Measurements from ENCODE around the gene ZNF234. TPM values are rescaled to one million over a fixed set of nuclear protein-coding genes. Genes with fewer than 3 reads are reported as not detected.
"Not testable (repeated sequence)": the region's sequence is repeated elsewhere in the genome, so short reads cannot be mapped to it uniquely, and the experiment has no call there.

ZNF234 gene
- total RNA-seq, 2 donors from 2014 or later = 6.0 TPM

- peak within 1 kb of the TSS; percentile 83 to 86 for H3K27ac ChIP-seq
- H3K27me3 ChIP-seq = no peaks in the 10 kb centered on the region
- peaks cover 24% of the 10 kb centered on the region for H3K36me3 ChIP-seq
- peaks cover 0 to 24% of the 10 kb centered on the region in 2 donors for H3K4me1 ChIP-seq
- H3K4me3 ChIP-seq = peak within 1 kb of the TSS; percentile 75 to 76
- peak; percentile 95 for DNase-seq (ENCODE audit: low spot score)
- peaks cover 0 to 20% of the 10 kb centered on the region in 2 donors for H3K9me3 ChIP-seq
- TF ChIP-seq, protein P1, sequence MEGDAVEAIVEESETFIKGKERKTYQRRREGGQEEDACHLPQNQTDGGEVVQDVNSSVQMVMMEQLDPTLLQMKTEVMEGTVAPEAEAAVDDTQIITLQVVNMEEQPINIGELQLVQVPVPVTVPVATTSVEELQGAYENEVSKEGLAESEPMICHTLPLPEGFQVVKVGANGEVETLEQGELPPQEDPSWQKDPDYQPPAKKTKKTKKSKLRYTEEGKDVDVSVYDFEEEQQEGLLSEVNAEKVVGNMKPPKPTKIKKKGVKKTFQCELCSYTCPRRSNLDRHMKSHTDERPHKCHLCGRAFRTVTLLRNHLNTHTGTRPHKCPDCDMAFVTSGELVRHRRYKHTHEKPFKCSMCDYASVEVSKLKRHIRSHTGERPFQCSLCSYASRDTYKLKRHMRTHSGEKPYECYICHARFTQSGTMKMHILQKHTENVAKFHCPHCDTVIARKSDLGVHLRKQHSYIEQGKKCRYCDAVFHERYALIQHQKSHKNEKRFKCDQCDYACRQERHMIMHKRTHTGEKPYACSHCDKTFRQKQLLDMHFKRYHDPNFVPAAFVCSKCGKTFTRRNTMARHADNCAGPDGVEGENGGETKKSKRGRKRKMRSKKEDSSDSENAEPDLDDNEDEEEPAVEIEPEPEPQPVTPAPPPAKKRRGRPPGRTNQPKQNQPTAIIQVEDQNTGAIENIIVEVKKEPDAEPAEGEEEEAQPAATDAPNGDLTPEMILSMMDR (IDR thresholded peaks at IDR 0.05) = no peak
Observed at GRCh38 chr19:44164673-44165512, 23.5 kb downstream of the ZNF234 start, which contains the start of gene ZNF226. Gene ZNF226 (plus strand): TSS chr19:44165100. CDS start chr19:44170081, 4,981 bp downstream.

- DNase-seq (ENCODE audit: low spot score); H3K27me3 ChIP-seq; H3K4me3 ChIP-seq; H3K27ac ChIP-seq: not testable (repeated sequence)
- peaks cover 0 to 15% of the 10 kb centered on the region in 2 donors for H3K4me1 ChIP-seq
- peaks cover 82% of the 10 kb centered on the region for H3K36me3 ChIP-seq
- peaks cover 2 to 53% of the 10 kb centered on the region in 2 donors for H3K9me3 ChIP-seq
Observed at GRCh38 chr19:44170660-44171059, 29.3 kb downstream of the ZNF234 start.

DNA sequence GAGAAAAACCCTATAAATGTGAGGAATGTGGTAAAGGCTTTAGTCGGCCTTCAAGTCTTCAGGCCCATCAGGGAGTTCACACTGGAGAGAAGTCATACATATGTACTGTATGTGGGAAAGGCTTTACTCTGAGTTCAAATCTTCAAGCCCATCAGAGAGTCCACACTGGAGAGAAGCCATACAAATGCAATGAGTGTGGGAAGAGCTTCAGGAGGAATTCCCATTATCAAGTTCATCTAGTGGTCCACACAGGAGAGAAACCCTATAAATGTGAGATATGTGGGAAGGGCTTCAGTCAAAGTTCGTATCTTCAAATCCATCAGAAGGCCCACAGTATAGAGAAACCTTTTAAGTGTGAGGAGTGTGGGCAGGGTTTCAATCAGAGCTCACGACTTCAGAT, 35.2 kb downstream of the ZNF234 start:
- peaks cover 58% of the 10 kb centered on the region for H3K36me3 ChIP-seq
- H3K9me3 ChIP-seq = peaks cover 4 to 89% of the 10 kb centered on the region in 2 donors
- H3K4me1 ChIP-seq = no peaks in the 10 kb centered on the region
- H3K27me3 ChIP-seq = no peaks in the 10 kb centered on the region
- DNase-seq (ENCODE audit: low spot score) = no peak
- H3K27ac ChIP-seq = no peak overlapping the region
- TF ChIP-seq, protein P1 (IDR thresholded peaks at IDR 0.05) = no peak
- H3K4me3 ChIP-seq = no peak overlapping the region

DNA sequence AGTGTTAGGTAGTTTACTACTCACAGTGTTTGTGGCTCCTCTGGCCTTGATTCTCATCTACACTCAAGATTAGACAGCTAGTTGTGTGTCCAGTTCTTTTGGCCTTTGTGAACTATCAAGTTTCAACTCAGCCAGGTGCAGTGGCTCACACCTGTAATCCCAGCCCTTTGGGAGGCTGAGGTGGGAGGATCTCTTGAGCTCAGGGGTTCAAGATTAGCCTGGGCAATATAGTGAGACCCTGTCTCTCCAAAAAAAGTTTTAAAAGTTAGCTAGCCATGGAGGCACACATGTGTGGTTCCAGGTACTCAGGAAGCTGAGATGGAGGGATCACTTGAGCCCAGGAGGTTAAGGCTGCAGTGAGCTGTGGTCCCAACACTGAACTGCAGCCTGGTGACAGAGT, 39.6 kb downstream of the ZNF234 start:
- peaks cover 4 to 49% of the 10 kb centered on the region in 2 donors for H3K9me3 ChIP-seq
- no peak overlapping the region for H3K27ac ChIP-seq
- no peak overlapping the region for H3K4me3 ChIP-seq
- no peak for DNase-seq (ENCODE audit: low spot score)
- no peaks in the 10 kb centered on the region for H3K27me3 ChIP-seq
- H3K4me1 ChIP-seq = no peaks in the 10 kb centered on the region
- peaks cover 14% of the 10 kb centered on the region for H3K36me3 ChIP-seq
- TF ChIP-seq, protein P1 (IDR thresholded peaks at IDR 0.05) = no peak

GRCh38 chr19:44182145-44182544, 40.8 kb downstream of the ZNF234 start:
- Histone ChIP-seq H3K4me1 (no peaks in the 10 kb centered on the region), H3K4me3 (no peak overlapping the region), H3K36me3 (peaks cover 2% of the 10 kb centered on the region), H3K27ac (no peak overlapping the region), H3K9me3 (peaks cover 4 to 38% of the 10 kb centered on the region in 2 donors), H3K27me3 (no peaks in the 10 kb centered on the region)
- DNase-seq (ENCODE audit: low spot score) = no peak
- TF ChIP-seq, protein P1 (IDR thresholded peaks at IDR 0.05) = no peak

GRCh38 chr19:44190020-44190419, 48.7 kb downstream of the ZNF234 start:
- Histone ChIP-seq H3K36me3 (no peaks in the 10 kb centered on the region), H3K27ac (no peak overlapping the region), H3K27me3 (no peaks in the 10 kb centered on the region), H3K9me3 (peaks cover 0 to 25% of the 10 kb centered on the region in 2 donors), H3K4me1 (no peaks in the 10 kb centered on the region), H3K4me3 (no peak overlapping the region)
- no peak for DNase-seq (ENCODE audit: low spot score)
- TF ChIP-seq, protein P1 (IDR thresholded peaks at IDR 0.05) = no peak
